Body of pancreas (tissue), 4 donors: ENCODE data around the gene CHST2.
A peak's percentile ranks its signal among the peaks of the same experiment; 100 is the strongest.

ENCODE experiments used
- POLR2A ChIP-seq, 3 donors: fragments of 450-650 bp; IDR thresholded peaks; one replicate each; pipeline ENCODE4 v1.6.1; 2016; ENCODE audit warnings: antibody characterized with exemption in 3 of 3, mild to moderate bottlenecking in 2 of 3
- TF ChIP-seq, protein P1 (sequence below), 7 experiments: fragments of 450-650 bp in 4 of 7; fragments of 200-600 bp in 3 of 7; sonication (generic) in 3 of 7; IDR thresholded peaks; one replicate each; pipeline ENCODE4 v1.5.1; 2016 to 2019; ENCODE audit warnings: antibody characterized with exemption in 7 of 7

DNA sequence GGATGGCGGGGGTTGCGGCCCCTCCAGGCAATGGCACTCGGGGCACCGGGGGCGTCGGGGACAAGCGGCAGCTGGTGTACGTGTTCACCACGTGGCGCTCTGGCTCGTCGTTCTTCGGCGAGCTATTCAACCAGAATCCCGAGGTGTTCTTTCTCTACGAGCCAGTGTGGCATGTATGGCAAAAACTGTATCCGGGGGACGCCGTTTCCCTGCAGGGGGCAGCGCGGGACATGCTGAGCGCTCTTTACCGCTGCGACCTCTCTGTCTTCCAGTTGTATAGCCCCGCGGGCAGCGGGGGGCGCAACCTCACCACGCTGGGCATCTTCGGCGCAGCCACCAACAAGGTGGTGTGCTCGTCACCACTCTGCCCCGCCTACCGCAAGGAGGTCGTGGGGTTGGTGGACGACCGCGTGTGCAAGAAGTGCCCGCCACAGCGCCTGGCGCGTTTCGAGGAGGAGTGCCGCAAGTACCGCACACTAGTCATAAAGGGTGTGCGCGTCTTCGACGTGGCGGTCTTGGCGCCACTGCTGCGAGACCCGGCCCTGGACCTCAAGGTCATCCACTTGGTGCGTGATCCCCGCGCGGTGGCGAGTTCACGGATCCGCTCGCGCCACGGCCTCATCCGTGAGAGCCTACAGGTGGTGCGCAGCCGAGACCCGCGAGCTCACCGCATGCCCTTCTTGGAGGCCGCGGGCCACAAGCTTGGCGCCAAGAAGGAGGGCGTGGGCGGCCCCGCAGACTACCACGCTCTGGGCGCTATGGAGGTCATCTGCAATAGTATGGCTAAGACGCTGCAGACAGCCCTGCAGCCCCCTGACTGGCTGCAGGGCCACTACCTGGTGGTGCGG is 1.9 kb downstream of the CHST2 start:
- TF ChIP-seq, protein P1, sequence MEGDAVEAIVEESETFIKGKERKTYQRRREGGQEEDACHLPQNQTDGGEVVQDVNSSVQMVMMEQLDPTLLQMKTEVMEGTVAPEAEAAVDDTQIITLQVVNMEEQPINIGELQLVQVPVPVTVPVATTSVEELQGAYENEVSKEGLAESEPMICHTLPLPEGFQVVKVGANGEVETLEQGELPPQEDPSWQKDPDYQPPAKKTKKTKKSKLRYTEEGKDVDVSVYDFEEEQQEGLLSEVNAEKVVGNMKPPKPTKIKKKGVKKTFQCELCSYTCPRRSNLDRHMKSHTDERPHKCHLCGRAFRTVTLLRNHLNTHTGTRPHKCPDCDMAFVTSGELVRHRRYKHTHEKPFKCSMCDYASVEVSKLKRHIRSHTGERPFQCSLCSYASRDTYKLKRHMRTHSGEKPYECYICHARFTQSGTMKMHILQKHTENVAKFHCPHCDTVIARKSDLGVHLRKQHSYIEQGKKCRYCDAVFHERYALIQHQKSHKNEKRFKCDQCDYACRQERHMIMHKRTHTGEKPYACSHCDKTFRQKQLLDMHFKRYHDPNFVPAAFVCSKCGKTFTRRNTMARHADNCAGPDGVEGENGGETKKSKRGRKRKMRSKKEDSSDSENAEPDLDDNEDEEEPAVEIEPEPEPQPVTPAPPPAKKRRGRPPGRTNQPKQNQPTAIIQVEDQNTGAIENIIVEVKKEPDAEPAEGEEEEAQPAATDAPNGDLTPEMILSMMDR (IDR thresholded peaks at IDR 0.05) = peak in 1 of 7 experiments; percentile 15
- no peak for TF ChIP-seq POLR2A (IDR thresholded peaks at IDR 0.05)
